NK-92 (cell line): Measurements from ENCODE around the gene KBTBD6.
"Not testable (repeated sequence)": the region's sequence is repeated elsewhere in the genome, so short reads cannot be mapped to it uniquely, and the experiment has no call there.

Experiments used
- DNase-seq: peaks from one replicate; lab custom pipeline; 2025; ENCODE audit not compliant: unreplicated experiment; lab: John Stamatoyannopoulos, UW

The KBTBD6 gene

GRCh38 chr13:41136396-41137031, 3.9 kb upstream of the KBTBD6 start:
- DNase-seq = no peak

GRCh38 chr13:41133951-41134350, 1.3 kb upstream of the KBTBD6 start:
- no peak for DNase-seq

GRCh38 chr13:41131660-41132511, 716 bp downstream of the KBTBD6 start:
- not testable (repeated sequence) for DNase-seq

- not testable (repeated sequence) for DNase-seq
Observed at GRCh38 chr13:41131189-41131588, 1.4 kb downstream of the KBTBD6 start.

GRCh38 chr13:41130356-41130755, 2.2 kb downstream of the KBTBD6 start:
- no peak for DNase-seq

- no peak for DNase-seq
Observed at GRCh38 chr13:41127701-41128100, 4.9 kb downstream of the KBTBD6 start.

GRCh38 chr13:41122838-41123237, 9.8 kb downstream of the KBTBD6 start:
- no peak for DNase-seq

GRCh38 chr13:41117869-41118268, 14.7 kb downstream of the KBTBD6 start:
- no peak for DNase-seq

GRCh38 chr13:41111454-41111853, 21.1 kb downstream of the KBTBD6 start:
- DNase-seq = no peak

- no peak for DNase-seq
Observed at GRCh38 chr13:41107584-41108014, 25.0 kb downstream of the KBTBD6 start.

GRCh38 chr13:41107104-41107571, 25.5 kb downstream of the KBTBD6 start:
- no peak for DNase-seq

- DNase-seq = no peak
Observed at GRCh38 chr13:41099986-41100385, 32.6 kb downstream of the KBTBD6 start.

GRCh38 chr13:41098761-41099160, 33.8 kb downstream of the KBTBD6 start:
- no peak for DNase-seq

GRCh38 chr13:41095681-41096080, 36.9 kb downstream of the KBTBD6 start:
- DNase-seq = not testable (repeated sequence)

GRCh38 chr13:41085961-41086585, 46.5 kb downstream of the KBTBD6 start:
- DNase-seq = no peak

GRCh38 chr13:41079725-41080124, 52.9 kb downstream of the KBTBD6 start:
- DNase-seq = no peak
